ENCODE results near the gene PDE1C. TPM values are rescaled to one million over a fixed set of nuclear protein-coding genes. Genes with fewer than 3 reads are reported as not detected.

The PDE1C gene
- total and polyA plus RNA-seq, 2 of the 4 experiments (the other 2 are of a cell fraction): 14.2 to 61.5 TPM

DNA sequence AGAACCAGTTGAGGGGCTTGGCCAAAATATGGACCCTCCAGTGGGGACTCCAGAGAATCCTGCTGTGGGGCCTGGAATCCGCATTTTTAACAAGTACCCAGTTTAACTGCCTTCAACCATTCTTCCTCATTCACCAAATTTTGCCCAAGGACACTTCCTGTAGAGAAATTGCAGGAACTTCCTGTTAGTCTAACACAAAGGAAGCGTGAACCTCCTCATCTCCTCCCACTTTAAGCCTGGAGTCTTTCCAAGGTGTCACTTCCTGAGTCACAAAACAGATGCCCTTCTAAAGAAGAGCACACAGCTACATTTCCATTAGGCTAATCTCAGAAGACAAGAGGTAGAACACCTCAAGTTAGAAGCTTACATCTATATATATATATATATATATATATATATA, 194.8 kb downstream of the PDE1C start:
- Histone ChIP-seq H3K36me3 (ENCODE audit: control insufficient read depth, insufficient read depth, low read length) (peaks cover 8% of the 10 kb centered on the region; the same call in 1 of the 2 replicates), H3K4me1 (ENCODE audit: control insufficient read depth, insufficient read depth, low read length) (peaks cover 2% of the 10 kb centered on the region; the same call in 1 of the 2 replicates), H4K91ac (ENCODE audit: insufficient read depth, low read depth, low read length) (no peak overlapping the region), H3K9me1 (ENCODE audit: insufficient read depth, low read length) (no peaks in the 10 kb centered on the region), H4K8ac (ENCODE audit: low read depth in 2 of 2, low read length in 2 of 2) (peak overlapping the region in 1 of 2 experiments; percentile 70; a peak in 1 of 4 replicates), H2BK20ac (ENCODE audit: low read depth, low read length) (no peak overlapping the region), H3K18ac (ENCODE audit: low read depth, low read length) (no peak overlapping the region), H2BK120ac (ENCODE audit: low read depth, low read length) (no peak overlapping the region), H2BK5ac (ENCODE audit: low read depth, low read length, poor library complexity, severe bottlenecking) (no peak overlapping the region), H4K5ac (ENCODE audit: low read depth, low read length) (no peak overlapping the region; the same call in 1 of the 2 replicates), H2BK15ac (ENCODE audit: low read depth, low read length) (no peak overlapping the region), H3K79me1 (ENCODE audit: low read depth in 1 of 2, low read length in 2 of 2) (no peaks in the 10 kb centered on the region; a peak in 1 of 4 replicates), H3K27ac (ENCODE audit: insufficient read depth, low read length) (no peak overlapping the region), H3K4ac (ENCODE audit: low read depth, low read length) (no peak overlapping the region), H2AK5ac (ENCODE audit: low read depth, low read length) (no peak overlapping the region; the same call in 1 of the 2 replicates), H3K9ac (ENCODE audit: low read depth, low read length) (no peak overlapping the region), H3K23ac (ENCODE audit: low read depth, low read length) (no peak overlapping the region), H3K4me3 (ENCODE audit: insufficient read depth, low read depth, low read length) (no peak overlapping the region), H4K20me1 (ENCODE audit: insufficient read depth, low read length) (no peaks in the 10 kb centered on the region), H2AFZ (replicated peaks; ENCODE audit: low read length, poor library complexity) (no peak overlapping the region), H3K27me3 (ENCODE audit: control insufficient read depth, insufficient read depth, low read length) (no peaks in the 10 kb centered on the region), H3K14ac (replicated peaks; ENCODE audit: low read depth, low read length) (no peak overlapping the region), H3K4me2 (ENCODE audit: low read depth, low read length) (no peak overlapping the region), H3K9me3 (ENCODE audit: control insufficient read depth, insufficient read depth, low read length) (no peaks in the 10 kb centered on the region), H2AK9ac (replicated peaks; ENCODE audit: low read depth, low read length, poor library complexity) (no peak overlapping the region), H3K56ac (ENCODE audit: extremely low read depth, insufficient read depth, low read length) (no peak overlapping the region)
- dilution Hi-C loops (cut with HindIII; ENCODE audit: low sequenced_read_pairs, unreplicated experiment): no loop called here
- DNase-seq: no peak
- POLR2A ChIA-PET (ENCODE audit: unreplicated experiment): no interaction called here
- intact Hi-C loops (cut with micrococcal nuclease): no loop called here
- TF ChIP-seq POLR2A (IDR thresholded peaks at IDR 0.05; ENCODE audit: low read depth, low read length): no peak
- TF ChIP-seq USF2 (IDR thresholded peaks at IDR 0.05; ENCODE audit: low read depth, low read length): no peak
- TF ChIP-seq CTCF (conservative IDR thresholded peaks at IDR 0.05; ENCODE audit: low read depth, low read length): no peak
- no peak for TF ChIP-seq RFX5 (IDR thresholded peaks at IDR 0.05; ENCODE audit: low read depth, low read length)
- TF ChIP-seq SMC3 (IDR thresholded peaks at IDR 0.05; ENCODE audit: low read depth, low read length): no peak
- TF ChIP-seq CEBPB (IDR thresholded peaks at IDR 0.05; ENCODE audit: low read depth, low read length): no peak
- TF ChIP-seq, protein P1, sequence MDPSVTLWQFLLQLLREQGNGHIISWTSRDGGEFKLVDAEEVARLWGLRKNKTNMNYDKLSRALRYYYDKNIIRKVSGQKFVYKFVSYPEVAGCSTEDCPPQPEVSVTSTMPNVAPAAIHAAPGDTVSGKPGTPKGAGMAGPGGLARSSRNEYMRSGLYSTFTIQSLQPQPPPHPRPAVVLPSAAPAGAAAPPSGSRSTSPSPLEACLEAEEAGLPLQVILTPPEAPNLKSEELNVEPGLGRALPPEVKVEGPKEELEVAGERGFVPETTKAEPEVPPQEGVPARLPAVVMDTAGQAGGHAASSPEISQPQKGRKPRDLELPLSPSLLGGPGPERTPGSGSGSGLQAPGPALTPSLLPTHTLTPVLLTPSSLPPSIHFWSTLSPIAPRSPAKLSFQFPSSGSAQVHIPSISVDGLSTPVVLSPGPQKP (IDR thresholded peaks at IDR 0.05; ENCODE audit: borderline replicate concordance, low read depth, low read length): no peak
- TF ChIP-seq RAD21 (IDR thresholded peaks at IDR 0.05; ENCODE audit: low read length): no peak
- TF ChIP-seq RCOR1 (IDR thresholded peaks at IDR 0.05; ENCODE audit: insufficient replicate concordance, low read length): no peak
- no peak for TF ChIP-seq BHLHE40 (IDR thresholded peaks at IDR 0.05; ENCODE audit: low read depth, low read length)
- no peak for TF ChIP-seq MAZ (IDR thresholded peaks at IDR 0.05; ENCODE audit: borderline replicate concordance, low read depth, low read length)
- TF ChIP-seq CHD1 (IDR thresholded peaks at IDR 0.05; ENCODE audit: low read depth, low read length): no peak
- TF ChIP-seq MXI1 (IDR thresholded peaks at IDR 0.05; ENCODE audit: borderline replicate concordance, low read depth, low read length): no peak
- no peak for TF ChIP-seq MAFK (IDR thresholded peaks at IDR 0.05; ENCODE audit: low read depth, low read length)
- no peak for TF ChIP-seq FOS (IDR thresholded peaks at IDR 0.05; ENCODE audit: low read depth, low read length)
- TF ChIP-seq NFE2L2 (IDR thresholded peaks at IDR 0.05; ENCODE audit: low read depth, low read length): no peak
- no CpG with 5 or more reads among the region's 2 CpGs for WGBS, 2 experiments (ENCODE audit: extremely low coverage in 2 of 2, insufficient read length in 1 of 2)
- ATAC-seq (ENCODE audit: low read depth): no peak
- CTCF ChIA-PET: no interaction called here
- in situ Hi-C loops (cut with MboI; ENCODE audit: low sequenced_read_pairs): no loop called here
- no TSS peak for BruUV-seq (replicated peaks)

Data from IMR-90 (cell line).